Stimulated activated CD4-positive, alpha-beta T cell treated with anti-CD3 and anti-CD28 coated beads, Interleukin-4, amount 100 ng/mL, for 4 hours (primary cell): Measurements from ENCODE around the gene PTOV1.

ENCODE experiments used
- DNase-seq, 2 experiments: peaks; one replicate each; pipeline ENCODE4 v3.0.0-alpha.2; 2020

Gene PTOV1

DNA sequence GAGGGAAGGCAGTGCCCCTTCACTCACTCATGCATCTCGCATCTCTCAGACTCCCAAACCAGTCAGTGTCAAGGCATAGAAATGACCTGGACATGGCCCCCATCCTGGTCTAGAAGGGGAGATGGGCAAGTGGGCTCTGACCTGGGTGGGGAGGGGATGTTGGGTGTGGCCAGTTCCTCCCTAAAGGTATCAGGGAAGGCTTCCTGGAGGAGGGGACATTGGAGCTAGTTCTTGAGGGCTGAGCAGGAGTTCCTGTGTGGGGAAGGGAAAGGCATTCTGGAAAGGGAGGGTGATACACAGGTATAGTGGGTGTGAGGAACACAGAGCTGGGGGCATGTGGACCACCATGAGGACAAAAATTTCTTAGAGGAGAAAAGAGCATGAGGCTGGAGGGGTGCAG is 41.8 kb downstream of the PTOV1 start:
- no peak for DNase-seq

GRCh38 chr19:49894011-49894664 is 43.2 kb downstream of the PTOV1 start:
- DNase-seq = no peak

GRCh38 chr19:49894879-49895565 is 44.1 kb downstream of the PTOV1 start:
- DNase-seq = no peak

- peak; percentile 13 to 30 for DNase-seq
These were observed 44.8 kb downstream of the PTOV1 start for GRCh38 chr19:49895566-49896297.

DNA sequence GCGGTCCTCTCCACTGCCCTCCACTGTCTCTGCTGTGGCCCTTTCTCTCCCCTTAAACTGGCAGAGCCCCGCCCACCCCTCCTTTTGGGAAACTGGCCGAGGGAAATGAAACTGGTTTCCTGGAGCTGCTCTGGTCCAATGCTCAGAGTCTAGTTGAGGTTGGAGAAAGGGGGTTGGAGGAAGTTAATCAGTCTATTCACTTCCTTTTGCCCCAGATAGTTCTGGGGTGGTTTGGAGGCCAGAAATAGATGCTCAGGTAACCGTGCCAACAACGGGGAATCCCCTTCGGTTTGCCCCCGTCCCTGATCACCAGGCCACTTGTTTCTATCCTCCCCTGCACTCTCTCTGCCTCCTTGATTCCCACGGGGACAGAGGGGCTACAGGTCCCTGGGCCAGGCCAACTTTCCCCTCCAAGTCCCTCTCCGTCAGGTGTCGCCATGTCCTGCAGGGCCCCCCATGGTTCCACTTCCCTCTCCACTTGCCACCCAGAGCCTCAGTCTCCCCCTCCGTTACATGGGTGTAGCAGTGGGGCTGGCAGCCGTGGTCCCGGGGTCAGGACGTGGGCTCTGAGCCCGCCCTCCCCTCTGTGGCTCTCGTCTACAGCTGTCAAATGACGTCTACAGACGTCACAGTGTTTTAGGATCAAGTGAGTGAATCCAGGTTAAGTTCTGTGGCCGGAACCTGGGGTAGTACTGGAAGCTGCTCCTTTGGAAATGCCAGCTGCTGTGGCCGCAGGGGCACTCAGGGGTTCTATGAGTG is 46.1 kb downstream of the PTOV1 start, which contains the start of gene IL4I1:
Gene IL4I1 (minus strand): TSS at position 25 of the 759 bp plus-strand sequence. CDS start 727 bp downstream, outside the sequence.
- DNase-seq = peak; percentile 37 to 69

DNA sequence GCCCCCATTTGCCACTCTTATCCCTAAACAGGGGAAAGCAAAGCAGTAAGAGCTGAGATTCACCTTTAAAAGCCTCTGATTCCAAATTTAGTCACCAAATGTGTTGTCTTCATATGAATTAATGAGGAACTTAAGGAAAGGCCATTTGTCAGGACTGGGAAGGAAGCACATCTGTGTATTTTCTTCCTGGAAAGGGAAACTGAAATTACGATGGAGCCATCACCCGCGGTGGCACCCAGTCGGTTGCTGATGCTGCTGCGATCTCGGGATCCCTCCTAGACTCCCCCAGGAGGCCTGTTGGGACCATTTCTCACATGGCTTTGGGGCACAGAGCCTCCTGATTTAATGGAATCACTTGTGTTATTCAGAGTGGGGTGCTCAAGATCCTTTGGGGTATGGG is 53.2 kb downstream of the PTOV1 start:
- DNase-seq = no peak

DNA sequence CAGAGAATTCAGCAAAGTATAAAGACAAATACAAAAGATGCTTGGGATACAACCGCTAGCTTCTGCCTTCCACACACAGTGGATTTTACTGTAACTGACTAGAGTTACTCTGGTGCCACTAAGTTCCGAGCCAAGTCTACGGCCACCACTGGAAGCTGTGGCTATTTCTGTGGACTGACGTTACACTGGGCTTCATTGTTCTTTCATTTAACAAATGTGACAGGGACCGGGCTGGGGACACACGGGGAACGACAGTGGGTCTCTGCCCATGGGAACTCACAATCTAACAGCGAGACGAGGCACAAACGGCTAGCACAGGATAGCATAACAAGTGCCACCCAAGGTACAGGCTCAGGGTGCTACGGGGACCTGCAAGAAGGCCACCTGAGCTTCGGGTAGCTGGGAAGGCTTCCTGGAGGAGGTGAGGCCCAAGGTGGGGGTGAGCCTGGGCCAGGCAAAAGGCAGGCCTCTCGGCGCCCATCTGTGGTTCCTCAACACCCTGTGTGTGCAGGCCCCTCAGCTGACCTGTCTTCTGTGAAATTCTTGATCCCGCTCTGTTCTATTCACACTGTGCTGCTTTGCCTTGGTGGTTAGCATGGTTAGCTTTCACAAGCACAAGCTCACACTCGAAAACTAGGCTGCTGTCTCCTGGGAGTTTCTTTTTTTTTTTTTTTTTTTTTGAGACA is 56.1 kb downstream of the PTOV1 start:
- DNase-seq = no peak

DNA sequence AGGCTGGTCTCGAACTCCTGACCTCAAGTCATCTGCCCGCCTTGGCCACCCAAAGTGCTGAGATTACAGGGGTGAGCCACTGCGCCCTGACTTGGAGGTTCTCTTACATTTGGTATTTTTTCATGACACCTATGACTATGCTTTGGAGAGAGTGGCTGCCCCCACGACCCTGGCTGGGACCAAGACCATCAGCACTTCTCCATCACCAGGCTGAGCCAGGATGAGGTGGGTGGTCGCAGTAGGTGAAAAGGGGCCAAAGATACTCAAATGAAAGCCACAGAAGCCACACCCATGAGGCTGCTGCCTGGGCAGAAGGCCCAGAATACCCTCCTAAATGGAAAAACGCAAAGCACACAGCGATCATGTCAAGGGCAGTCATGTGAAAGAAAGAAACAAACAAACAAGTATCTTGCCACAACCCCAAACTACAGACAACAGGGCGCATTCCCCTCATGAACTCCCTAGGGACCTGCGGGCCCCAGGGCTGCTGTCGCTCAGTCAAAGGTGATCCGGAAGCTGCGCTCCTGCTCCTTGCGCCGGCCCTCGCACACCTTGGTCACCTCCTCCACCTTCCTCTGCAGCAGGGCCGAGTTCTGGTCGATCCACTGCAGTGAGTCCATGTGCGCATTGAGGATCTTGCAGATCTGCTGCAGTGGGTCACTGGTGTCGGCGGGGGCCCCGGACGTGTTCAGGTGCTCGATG is 56.9 kb downstream of the PTOV1 start:
- no peak for DNase-seq

DNA sequence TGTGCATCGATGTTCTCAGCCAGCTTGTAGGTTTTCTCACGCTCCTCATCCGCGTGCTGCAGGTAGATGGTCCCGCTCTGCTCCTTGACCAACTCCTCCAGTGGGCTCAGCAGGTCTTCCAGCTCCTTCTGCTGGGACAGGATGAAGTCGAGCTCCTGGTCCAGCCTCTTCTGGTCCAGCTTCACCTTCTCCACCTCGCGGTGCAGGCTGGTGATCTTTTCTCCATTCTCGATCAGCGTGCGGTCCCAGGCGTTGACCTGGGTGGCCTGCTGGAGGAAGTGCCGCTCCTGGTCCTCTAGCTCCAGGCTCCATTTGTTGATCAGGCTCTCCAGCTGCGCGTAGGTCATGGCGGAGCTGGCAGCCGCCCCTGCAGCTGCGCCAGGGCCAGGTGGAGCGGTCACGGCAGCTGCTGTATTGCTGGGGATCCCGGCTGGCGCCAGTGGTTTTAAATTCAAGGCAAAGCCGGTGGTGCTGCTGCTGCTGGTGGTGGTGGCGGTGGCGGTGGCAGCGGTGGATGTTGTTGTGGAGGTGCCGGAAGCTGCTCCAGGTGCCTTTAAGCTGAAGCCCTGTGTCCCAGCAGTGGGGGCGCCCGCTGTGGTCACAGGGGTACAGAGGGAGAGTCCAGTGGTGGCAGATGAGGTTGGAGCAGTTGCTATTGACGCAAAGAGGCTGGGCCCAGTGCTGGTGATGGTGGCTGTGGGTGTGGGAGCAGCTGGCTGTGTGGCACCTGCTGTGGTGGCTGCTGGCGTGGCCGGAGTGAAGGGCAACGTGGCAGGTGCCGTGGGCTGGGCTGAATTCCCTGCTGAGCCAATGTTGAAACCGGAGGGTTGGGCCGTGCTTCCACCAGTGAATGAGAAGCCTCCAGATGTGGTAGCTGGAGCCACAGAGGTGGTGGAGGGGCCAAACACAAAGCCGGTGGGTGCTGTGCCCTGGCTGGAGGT is 57.8 kb downstream of the PTOV1 start:
- no peak for DNase-seq

GRCh38 chr19:49910179-49910578 is 59.2 kb downstream of the PTOV1 start:
- no peak for DNase-seq
